ENCODE data around the gene CCND1. TPM values are rescaled to one million over a fixed set of nuclear protein-coding genes. Genes with fewer than 3 reads are reported as not detected.

CCND1 gene
- total RNA-seq, 1 experiment from 2014 or later: 392 TPM

- intact Hi-C loops (cut with micrococcal nuclease; ENCODE audit: unreplicated experiment): loop anchor here (1.0 to 5.0 kb wide), 3 partner anchors 146 to 542 kb away; no protein-coding TSS in a partner anchor
- Mint-ChIP-seq H3K27me3 (ENCODE audit: unreplicated experiment) (no peaks in the 10 kb centered on the region), H3K36me3 (ENCODE audit: insufficient read depth, unreplicated experiment) (peaks cover 98% of the 10 kb centered on the region), H3K4me1 (ENCODE audit: low read depth, unreplicated experiment) (peaks cover 8% of the 10 kb centered on the region), H3K27ac (ENCODE audit: unreplicated experiment) (peak overlapping the region; percentile 89), H3K4me3 (ENCODE audit: low read depth, unreplicated experiment) (peak overlapping the region; percentile 88), H3K9me3 (ENCODE audit: low read depth, unreplicated experiment) (no peaks in the 10 kb centered on the region)
- TF ChIP-seq CTCF (IDR thresholded peaks at IDR 0.05; ENCODE audit: unreplicated experiment): peak; percentile 16
- no peak for DNase-seq
- CTCF ChIA-PET: interaction anchor here (0.6 to 2.5 kb wide), 7 partner anchors 26 to 654 kb away, joined by 3 to 23 read pairs (median 5); partner anchors contain the start of gene MYEOV
- no TSS peak for BruUV-seq (replicated peaks)
These were observed 2.7 kb downstream of the CCND1 start for GRCh38 chr11:69643646-69644045.

- H3K36me3 Mint-ChIP-seq (ENCODE audit: insufficient read depth, unreplicated experiment): peaks cover 98% of the 10 kb centered on the region
- intact Hi-C loops (cut with micrococcal nuclease; ENCODE audit: unreplicated experiment): loop anchor here (5.0 kb wide), 2 partner anchors 147 to 202 kb away; no protein-coding TSS in a partner anchor
These were observed 3.4 kb downstream of the CCND1 start for GRCh38 chr11:69644071-69644961.

GRCh38 chr11:69644962-69645675 is 4.2 kb downstream of the CCND1 start:
- intact Hi-C loops (cut with micrococcal nuclease; ENCODE audit: unreplicated experiment): loop anchor here (5.0 kb wide), 2 partner anchors 148 to 203 kb away; no protein-coding TSS in a partner anchor
- Mint-ChIP-seq H3K27ac (ENCODE audit: unreplicated experiment) (no peak overlapping the region), H3K4me3 (ENCODE audit: low read depth, unreplicated experiment) (peak overlapping the region; percentile 88), H3K27me3 (ENCODE audit: unreplicated experiment) (no peaks in the 10 kb centered on the region), H3K4me1 (ENCODE audit: low read depth, unreplicated experiment) (peaks cover 8% of the 10 kb centered on the region), H3K9me3 (ENCODE audit: low read depth, unreplicated experiment) (no peaks in the 10 kb centered on the region), H3K36me3 (ENCODE audit: insufficient read depth, unreplicated experiment) (peaks cover 98% of the 10 kb centered on the region)
- BruUV-seq (replicated peaks): no TSS peak
- CTCF ChIA-PET: interaction anchor here (0.8 to 2.5 kb wide), 7 partner anchors 25 to 546 kb away, joined by 3 to 23 read pairs (median 5); partner anchors contain the start of genes LTO1 and MYEOV
- DNase-seq: no peak
- TF ChIP-seq CTCF (IDR thresholded peaks at IDR 0.05; ENCODE audit: unreplicated experiment): no peak

More at GRCh38 chr11:69644071-69644961, 3.4 kb downstream of the CCND1 start:
- DNase-seq: peak; percentile 86
- Mint-ChIP-seq H3K27me3 (ENCODE audit: unreplicated experiment) (no peaks in the 10 kb centered on the region), H3K9me3 (ENCODE audit: low read depth, unreplicated experiment) (no peaks in the 10 kb centered on the region), H3K4me3 (ENCODE audit: low read depth, unreplicated experiment) (peak overlapping the region; percentile 88), H3K4me1 (ENCODE audit: low read depth, unreplicated experiment) (peaks cover 8% of the 10 kb centered on the region), H3K27ac (ENCODE audit: unreplicated experiment) (peak overlapping the region; percentile 89)
- no TSS peak for BruUV-seq (replicated peaks)
- no peak for TF ChIP-seq CTCF (IDR thresholded peaks at IDR 0.05; ENCODE audit: unreplicated experiment)
- CTCF ChIA-PET: interaction anchor here (0.8 to 2.5 kb wide), 7 partner anchors 25 to 545 kb away, joined by 3 to 23 read pairs (median 5); partner anchors contain the start of gene MYEOV

GRCh38 chr11:69645801-69646492 is 5.0 kb downstream of the CCND1 start:
- no peak for DNase-seq
- peaks cover 98% of the 10 kb centered on the region for H3K36me3 Mint-ChIP-seq (ENCODE audit: insufficient read depth, unreplicated experiment)
- H3K4me1 Mint-ChIP-seq (ENCODE audit: low read depth, unreplicated experiment): peaks cover 8% of the 10 kb centered on the region
- CTCF ChIA-PET: interaction anchor here (0.8 kb wide), 1 partner anchor 29 kb away, joined by 3 read pairs; the partner anchor contains the start of gene LTO1
- peak overlapping the region; percentile 88 for H3K4me3 Mint-ChIP-seq (ENCODE audit: low read depth, unreplicated experiment)
- no TSS peak for BruUV-seq (replicated peaks)
- no peak overlapping the region for H3K27ac Mint-ChIP-seq (ENCODE audit: unreplicated experiment)
- TF ChIP-seq CTCF (IDR thresholded peaks at IDR 0.05; ENCODE audit: unreplicated experiment): no peak
- H3K9me3 Mint-ChIP-seq (ENCODE audit: low read depth, unreplicated experiment): no peaks in the 10 kb centered on the region
- intact Hi-C loops (cut with micrococcal nuclease; ENCODE audit: unreplicated experiment): no loop called here
- no peaks in the 10 kb centered on the region for H3K27me3 Mint-ChIP-seq (ENCODE audit: unreplicated experiment)

Data from Calu3 (cell line).